Hepatocyte (in vitro differentiated cells): ENCODE results near the gene ATN1.

Experiments used
- EZH2phosphoT487 ChIP-seq: fragments of 200-600 bp; sonication (generic); IDR thresholded peaks from one replicate; pipeline ENCODE4 v1.6.1; 2018; ENCODE audit warnings: antibody characterized with exemption, mild to moderate bottlenecking, low read depth, moderate library complexity; ENCODE audit not compliant: unreplicated experiment, severe bottlenecking
- TF ChIP-seq, protein P1 (sequence below): fragments of 200-600 bp; sonication (generic); IDR thresholded peaks from 2 replicates; pipeline ENCODE4 v1.5.1; 2016; ENCODE audit warnings: antibody characterized with exemption, mild to moderate bottlenecking; ENCODE audit not compliant: poor library complexity

- TF ChIP-seq, protein P1, sequence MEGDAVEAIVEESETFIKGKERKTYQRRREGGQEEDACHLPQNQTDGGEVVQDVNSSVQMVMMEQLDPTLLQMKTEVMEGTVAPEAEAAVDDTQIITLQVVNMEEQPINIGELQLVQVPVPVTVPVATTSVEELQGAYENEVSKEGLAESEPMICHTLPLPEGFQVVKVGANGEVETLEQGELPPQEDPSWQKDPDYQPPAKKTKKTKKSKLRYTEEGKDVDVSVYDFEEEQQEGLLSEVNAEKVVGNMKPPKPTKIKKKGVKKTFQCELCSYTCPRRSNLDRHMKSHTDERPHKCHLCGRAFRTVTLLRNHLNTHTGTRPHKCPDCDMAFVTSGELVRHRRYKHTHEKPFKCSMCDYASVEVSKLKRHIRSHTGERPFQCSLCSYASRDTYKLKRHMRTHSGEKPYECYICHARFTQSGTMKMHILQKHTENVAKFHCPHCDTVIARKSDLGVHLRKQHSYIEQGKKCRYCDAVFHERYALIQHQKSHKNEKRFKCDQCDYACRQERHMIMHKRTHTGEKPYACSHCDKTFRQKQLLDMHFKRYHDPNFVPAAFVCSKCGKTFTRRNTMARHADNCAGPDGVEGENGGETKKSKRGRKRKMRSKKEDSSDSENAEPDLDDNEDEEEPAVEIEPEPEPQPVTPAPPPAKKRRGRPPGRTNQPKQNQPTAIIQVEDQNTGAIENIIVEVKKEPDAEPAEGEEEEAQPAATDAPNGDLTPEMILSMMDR: no peak
- no peak for TF ChIP-seq EZH2phosphoT487
Measured at GRCh38 chr12:6975297-6976032, 47.7 kb downstream of the ATN1 start.
